GM18526 (cell line): ENCODE data around the gene LYZL2.

Source experiments
- POLR2A ChIP-seq: IDR thresholded peaks from 3 replicates; pipeline ENCODE4 v1.6.1; 2011; ENCODE audit not compliant: insufficient read length; ENCODE audit errors: extremely low read depth

The LYZL2 gene

GRCh38 chr10:30576641-30577040, 52.9 kb downstream of the LYZL2 start:
- TF ChIP-seq POLR2A = no peak

DNA sequence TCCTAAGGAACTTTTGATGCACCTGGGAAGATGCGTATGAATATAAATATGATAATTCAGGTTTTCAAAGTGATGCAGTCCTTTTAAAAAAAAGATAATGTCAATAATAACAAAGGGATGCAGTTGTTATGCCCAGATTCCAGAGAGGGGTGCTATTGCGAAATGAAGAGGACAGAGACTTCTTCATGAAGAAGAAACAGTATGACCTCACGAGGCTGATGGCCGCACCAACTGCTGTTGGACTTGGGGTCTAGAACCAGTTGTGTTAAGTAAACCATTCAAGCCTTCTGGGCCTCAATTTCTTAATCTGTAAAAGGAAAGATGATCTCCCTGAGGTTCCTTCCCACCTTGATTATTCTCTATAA, 55.1 kb downstream of the LYZL2 start:
- no peak for TF ChIP-seq POLR2A

GRCh38 chr10:30573721-30574431, 55.7 kb downstream of the LYZL2 start:
- TF ChIP-seq POLR2A = no peak

- no peak for TF ChIP-seq POLR2A
Measured at GRCh38 chr10:30565449-30565848, 64.1 kb downstream of the LYZL2 start.

GRCh38 chr10:30562787-30563186, 66.8 kb downstream of the LYZL2 start:
- TF ChIP-seq POLR2A = no peak
